K562 (cell line): ENCODE results near the gene SPAG4. TPM values are rescaled to one million over a fixed set of nuclear protein-coding genes. Genes with fewer than 3 reads are reported as not detected.

ENCODE experiments used
- BACH1 ChIP-seq: fragments of 200-800 bp; sonication (Bioruptor generic); IDR thresholded peaks from 2 replicates; pipeline ENCODE4 v1.6.1; 2016; ENCODE audit warnings: missing genetic modification characterization, missing compliant biosample characterization
- CC2D1A ChIP-seq: fragments of 450-650 bp; IDR thresholded peaks from 2 replicates; pipeline ENCODE4 v1.6.1; 2017; ENCODE audit warnings: mild to moderate bottlenecking
- E2F5 ChIP-seq: sonication (generic); formaldehyde crosslinking; IDR thresholded peaks from 2 replicates; pipeline ENCODE4 v1.8.0; 2022; ENCODE audit warnings: mild to moderate bottlenecking, missing genetic modification reagents
- EP400 ChIP-seq: fragments of 450-650 bp; IDR thresholded peaks from 2 replicates; pipeline ENCODE4 v1.6.1; 2017; ENCODE audit warnings: antibody characterized with exemption, mild to moderate bottlenecking, moderate library complexity
- HMGXB4 ChIP-seq: sonication (generic); formaldehyde crosslinking; IDR thresholded peaks from 2 replicates; pipeline ENCODE4 v1.8.1; 2023; ENCODE audit warnings: mild to moderate bottlenecking, missing genetic modification reagents
- JUNB ChIP-seq: fragments of 450-650 bp; formaldehyde crosslinking; conservative IDR thresholded peaks from 2 replicates; pipeline ENCODE4 v1.4.0; 2020; ENCODE audit warnings: mild to moderate bottlenecking
- KDM2B ChIP-seq: fragments of 250-450 bp; sonication (Bioruptor Pico); IDR thresholded peaks from 2 replicates; pipeline ENCODE4 v1.8.0; 2021; ENCODE audit warnings: mild to moderate bottlenecking, moderate library complexity
- L3MBTL2 ChIP-seq: fragments of 450-650 bp; IDR thresholded peaks from 2 replicates; pipeline ENCODE4 v1.6.1; 2016; ENCODE audit warnings: mild to moderate bottlenecking, moderate library complexity
- MECOM ChIP-seq: fragments of 250-450 bp; sonication (Bioruptor Pico); IDR thresholded peaks from 2 replicates; pipeline ENCODE4 v1.8.0; 2022; ENCODE audit warnings: inconsistent platforms
- NFE2 ChIP-seq: IDR thresholded peaks from 2 replicates; pipeline ENCODE4 v1.6.1; 2014; ENCODE audit warnings: antibody characterized with exemption, low read depth
- NR2C2 ChIP-seq, 2 experiments: fragments of 200-800 bp in 1 of 2; sonication (Bioruptor generic) in 1 of 2; sonication (generic) in 1 of 2; formaldehyde crosslinking in 1 of 2; IDR thresholded peaks; 2 replicates each; pipeline versions ENCODE4 v1.6.1 to v1.8.0; 2016 to 2022; ENCODE audit warnings: mild to moderate bottlenecking in 1 of 2, missing compliant biosample characterization in 1 of 2, missing genetic modification characterization in 1 of 2, missing genetic modification reagents in 1 of 2
- SMARCA5 ChIP-seq: fragments of 450-650 bp; IDR thresholded peaks from 2 replicates; pipeline ENCODE4 v1.6.1; 2016
- SP1 ChIP-seq: sonication (generic); formaldehyde crosslinking; IDR thresholded peaks from 2 replicates; pipeline ENCODE4 v1.8.1; 2022; ENCODE audit warnings: mild to moderate bottlenecking, missing genetic modification reagents
- TARDBP ChIP-seq: fragments of 450-650 bp; IDR thresholded peaks from 2 replicates; pipeline ENCODE4 v1.6.1; 2016
- TFAM ChIP-seq: fragments of 250-450 bp; sonication (Bioruptor Pico); conservative IDR thresholded peaks from 2 replicates; pipeline ENCODE4 v1.5.0; 2021; ENCODE audit warnings: mild to moderate bottlenecking, moderate library complexity
- WHSC1 ChIP-seq: IDR thresholded peaks from one replicate; pipeline ENCODE4 v1.6.1; 2012; ENCODE audit warnings: low read length, control low read depth, inconsistent platforms
- ZBTB5 ChIP-seq: fragments of 450-650 bp; IDR thresholded peaks from 2 replicates; pipeline ENCODE4 v1.6.1; 2017; ENCODE audit warnings: antibody characterized with exemption
- ZFP36 ChIP-seq: fragments of 150-350 bp; IDR thresholded peaks from 2 replicates; pipeline ENCODE4 v1.6.1; 2018; ENCODE audit warnings: low read length, low read depth; ENCODE audit not compliant: partially characterized antibody
- ZFPM2 ChIP-seq: fragments of 250-450 bp; sonication (Bioruptor Pico); IDR thresholded peaks from 2 replicates; pipeline ENCODE4 v1.5.1; 2022; ENCODE audit warnings: mild to moderate bottlenecking
- ZNF165 ChIP-seq: fragments of 250-450 bp; sonication (Bioruptor Pico); IDR thresholded peaks from 2 replicates; pipeline ENCODE4 v1.4.0; 2020; ENCODE audit warnings: borderline replicate concordance
- ZNF175 ChIP-seq: fragments of 200-800 bp; sonication (Bioruptor generic); IDR thresholded peaks from 2 replicates; pipeline ENCODE4 v1.6.1; 2016; ENCODE audit warnings: low read depth, mild to moderate bottlenecking, missing genetic modification characterization, missing compliant biosample characterization
- ZNF668 ChIP-seq: fragments of 250-450 bp; sonication (Bioruptor Pico); IDR thresholded peaks from 2 replicates; pipeline ENCODE4 v1.8.0; 2022; ENCODE audit warnings: mild to moderate bottlenecking, inconsistent platforms
- polyA plus RNA-seq, 8 experiments: library from polyadenylated mRNA; depleted of rRNA in 4 of 8; stranded (reverse) in 5 of 8; unstranded in 3 of 8; fragments of >200 nt; fragmentation: Nextera tagmentation in 2 of 8; fragmentation: Illumina TruSeq in 1 of 8; extraction: Ambion mirVana in 2 of 8; extraction: Trizol in 1 of 8; gene quantifications; 2 replicates each; pipeline versions ENCODE4 v1.2.1 to v1.2.3, GENCODE V29; 2011 to 2014; ENCODE audit warnings: inconsistent platforms in 1 of 8, missing spikeins in 1 of 8
- total RNA-seq, 7 experiments: library from RNA; depleted of rRNA in 6 of 7; stranded (reverse); fragments of >200 nt in 6 of 7; fragmentation: Illumina TruSeq in 2 of 7; extraction: Trizol in 2 of 7; gene quantifications; 2 replicates each; pipeline versions ENCODE4 v1.2.1 to v1.2.3, GENCODE V29; 2011 to 2021; ENCODE audit warnings: low replicate concordance in 1 of 7
- TF ChIP-seq, protein P1 (sequence below), 2 experiments: fragments of 450-650 bp; conservative IDR thresholded peaks; 2 replicates each; pipeline ENCODE4 v1.6.1; 2017; ENCODE audit warnings: mild to moderate bottlenecking in 2 of 2, moderate library complexity in 2 of 2

Gene SPAG4
- total and polyA plus RNA-seq, 9 of the 15 experiments (the other 6 are each of a cell fraction or from before 2014, with no cell fraction given): 1.6 to 11.4 (median 4.6) TPM

DNA sequence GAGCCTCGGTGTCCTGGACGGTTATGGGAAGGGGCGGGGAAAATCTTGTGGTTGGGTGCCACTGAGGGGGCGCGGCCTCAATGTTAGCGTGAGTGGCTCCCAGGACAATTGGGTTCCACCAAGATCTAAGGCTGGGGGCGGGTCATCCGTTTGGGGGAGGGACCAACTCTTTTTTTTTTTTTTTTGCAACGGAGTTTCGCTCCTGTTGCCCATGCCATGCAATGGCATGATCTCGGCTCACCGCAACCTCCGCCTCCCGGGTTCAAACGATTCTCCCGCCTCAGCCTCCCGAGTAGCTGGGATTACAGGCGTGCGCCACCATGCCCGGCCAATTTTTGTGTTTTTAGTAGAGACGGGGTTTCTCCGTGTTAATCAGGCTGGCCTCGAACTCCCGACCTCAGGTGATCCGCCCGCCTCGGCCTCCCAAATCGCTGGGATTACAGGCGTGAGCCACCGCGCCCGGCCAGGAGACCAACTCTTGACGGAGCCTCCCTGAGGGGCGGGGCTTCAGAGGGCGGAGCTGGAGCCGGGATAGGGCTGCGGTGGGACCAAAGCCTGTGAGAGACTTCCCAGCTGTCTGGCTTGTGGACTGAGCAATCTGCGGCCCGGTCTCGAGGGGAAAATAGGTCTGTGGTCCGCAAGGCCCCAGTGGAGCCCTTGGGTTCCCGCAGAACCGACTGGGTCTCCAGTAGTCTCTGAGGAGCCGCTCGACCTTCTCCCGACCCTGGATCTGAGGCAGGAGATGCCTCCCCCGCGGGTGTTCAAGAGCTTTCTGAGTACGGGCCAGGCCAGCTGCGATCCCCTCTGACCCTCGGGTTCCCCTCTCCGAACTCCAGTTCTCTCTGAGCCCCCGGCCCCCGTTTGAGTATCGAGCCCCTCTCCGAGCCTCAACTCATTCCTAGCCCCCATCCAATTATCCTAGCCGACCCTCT, 1.1 kb downstream of the SPAG4 start (continued):
- TF ChIP-seq NR2C2 (CRISPR knock-in tag; IDR thresholded peaks at IDR 0.05) (no peak), NR2C2 (tag; IDR thresholded peaks at IDR 0.05) (no peak), WHSC1 (no peak), ZFP36 (no peak), CC2D1A (peak; percentile 80), L3MBTL2 (peak; percentile 21; the same call in 1 of the 2 replicates), ZBTB5 (peak; percentile 71; the same call in 1 of the 2 replicates), TFAM (no peak), SP1 (CRISPR knock-in tag) (0 out of 2 replicates have a peak, but pooled peaks have one; percentile 37), NFE2 (no peak), MECOM (CRISPR knock-in tag) (no peak), TARDBP (peak; percentile 45; the same call in 1 of the 2 replicates), ZFPM2 (CRISPR knock-in tag) (no peak), JUNB (CRISPR knock-in tag) (no peak), KDM2B (no peak), ZNF668 (CRISPR knock-in tag) (no peak), SMARCA5 (peak; percentile 99), ZNF165 (CRISPR knock-in tag) (no peak), BACH1 (tag) (no peak), EP400 (peak; percentile 69), ZNF175 (CRISPR knock-in tag) (no peak), E2F5 (CRISPR knock-in tag) (no peak), HMGXB4 (CRISPR knock-in tag) (no peak)
- TF ChIP-seq, protein P1, sequence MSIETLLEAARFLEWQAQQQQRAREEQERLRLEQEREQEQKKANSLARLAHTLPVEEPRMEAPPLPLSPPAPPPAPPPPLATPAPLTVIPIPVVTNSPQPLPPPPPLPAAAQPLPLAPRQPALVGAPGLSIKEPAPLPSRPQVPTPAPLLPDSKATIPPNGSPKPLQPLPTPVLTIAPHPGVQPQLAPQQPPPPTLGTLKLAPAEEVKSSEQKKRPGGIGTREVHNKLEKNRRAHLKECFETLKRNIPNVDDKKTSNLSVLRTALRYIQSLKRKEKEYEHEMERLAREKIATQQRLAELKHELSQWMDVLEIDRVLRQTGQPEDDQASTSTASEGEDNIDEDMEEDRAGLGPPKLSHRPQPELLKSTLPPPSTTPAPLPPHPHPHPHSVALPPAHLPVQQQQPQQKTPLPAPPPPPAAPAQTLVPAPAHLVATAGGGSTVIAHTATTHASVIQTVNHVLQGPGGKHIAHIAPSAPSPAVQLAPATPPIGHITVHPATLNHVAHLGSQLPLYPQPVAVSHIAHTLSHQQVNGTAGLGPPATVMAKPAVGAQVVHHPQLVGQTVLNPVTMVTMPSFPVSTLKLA (conservative IDR thresholded peaks at IDR 0.05): peak in 1 of 2 experiments; percentile 5; a peak in 1 of 4 replicates
